Fibroblast of villous mesenchyme (primary cell): ENCODE results near the gene MAPKAPK2. TPM values are rescaled to one million over a fixed set of nuclear protein-coding genes. Genes with fewer than 3 reads are reported as not detected.
A peak's percentile ranks its signal among the peaks of the same experiment; 100 is the strongest.

ENCODE experiments used
- DNase-seq: peaks from one replicate; pipeline ENCODE4 v3.0.0-alpha.2; 2010; ENCODE audit warnings: low read depth
- H3K4me3 ChIP-seq: 2 replicates; pipeline ENCODE4 v1.5.1; 2011; ENCODE audit warnings: low read depth, mild to moderate bottlenecking, low read length
- total RNA-seq: library from RNA; depleted of rRNA; stranded (reverse); fragments of >200 nt; gene quantifications from 2 replicates; pipeline ENCODE4 v1.2.3, GENCODE V29; 2012
- TF ChIP-seq, protein P1 (sequence below): IDR thresholded peaks from 2 replicates; pipeline ENCODE4 v1.5.1; 2012; ENCODE audit warnings: low read depth, mild to moderate bottlenecking, low read length; ENCODE audit not compliant: insufficient read depth

The MAPKAPK2 gene
- total RNA-seq, 1 donor = 45.3 TPM

DNA sequence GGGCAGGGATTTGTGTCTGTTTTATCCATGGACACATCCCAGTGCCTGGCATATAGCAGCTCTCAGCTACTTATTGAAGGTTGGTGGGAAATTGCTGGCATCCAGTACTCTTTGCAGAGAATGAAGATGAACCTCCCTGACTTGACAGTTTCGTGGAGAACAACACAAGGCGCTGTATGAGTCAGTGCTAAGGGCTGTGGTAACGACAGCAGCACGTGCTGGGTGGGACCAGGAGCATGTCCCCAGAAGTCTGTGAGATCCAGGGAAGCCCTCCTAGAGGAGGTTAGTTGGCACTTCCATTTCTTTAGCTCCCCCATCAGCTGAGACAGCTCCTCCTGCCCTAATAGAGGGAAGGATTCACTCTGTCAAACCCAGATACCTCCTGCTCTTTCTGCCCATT lies 60.0 kb downstream of the MAPKAPK2 start:
- DNase-seq = peak; percentile 30
- TF ChIP-seq, protein P1, sequence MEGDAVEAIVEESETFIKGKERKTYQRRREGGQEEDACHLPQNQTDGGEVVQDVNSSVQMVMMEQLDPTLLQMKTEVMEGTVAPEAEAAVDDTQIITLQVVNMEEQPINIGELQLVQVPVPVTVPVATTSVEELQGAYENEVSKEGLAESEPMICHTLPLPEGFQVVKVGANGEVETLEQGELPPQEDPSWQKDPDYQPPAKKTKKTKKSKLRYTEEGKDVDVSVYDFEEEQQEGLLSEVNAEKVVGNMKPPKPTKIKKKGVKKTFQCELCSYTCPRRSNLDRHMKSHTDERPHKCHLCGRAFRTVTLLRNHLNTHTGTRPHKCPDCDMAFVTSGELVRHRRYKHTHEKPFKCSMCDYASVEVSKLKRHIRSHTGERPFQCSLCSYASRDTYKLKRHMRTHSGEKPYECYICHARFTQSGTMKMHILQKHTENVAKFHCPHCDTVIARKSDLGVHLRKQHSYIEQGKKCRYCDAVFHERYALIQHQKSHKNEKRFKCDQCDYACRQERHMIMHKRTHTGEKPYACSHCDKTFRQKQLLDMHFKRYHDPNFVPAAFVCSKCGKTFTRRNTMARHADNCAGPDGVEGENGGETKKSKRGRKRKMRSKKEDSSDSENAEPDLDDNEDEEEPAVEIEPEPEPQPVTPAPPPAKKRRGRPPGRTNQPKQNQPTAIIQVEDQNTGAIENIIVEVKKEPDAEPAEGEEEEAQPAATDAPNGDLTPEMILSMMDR = no peak
- no peak overlapping the region for H3K4me3 ChIP-seq

DNA sequence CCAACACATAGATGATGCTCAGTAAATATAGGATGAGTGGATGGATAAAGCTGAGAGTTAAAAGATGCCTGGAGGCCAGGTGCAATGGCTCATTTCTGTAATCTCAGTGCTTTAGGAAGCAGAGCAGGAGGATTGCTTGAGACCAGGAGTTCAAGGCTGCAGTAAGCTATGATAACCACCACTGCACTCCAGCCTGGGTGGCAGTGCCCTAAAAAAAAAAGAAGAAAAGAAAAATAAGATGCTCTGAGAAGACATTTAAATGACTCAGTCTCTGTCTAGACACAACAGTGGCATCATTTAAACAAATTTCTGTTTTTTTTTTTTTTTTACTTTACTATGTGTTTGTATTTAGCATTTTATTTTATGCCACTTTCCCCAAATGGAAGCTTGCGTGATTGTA lies 60.6 kb downstream of the MAPKAPK2 start:
- TF ChIP-seq, protein P1 = no peak
- no peak overlapping the region for H3K4me3 ChIP-seq
- DNase-seq = no peak

GRCh38 chr1:206748348-206749030 lies 63.8 kb downstream of the MAPKAPK2 start:
- TF ChIP-seq, protein P1 = no peak
- DNase-seq = peak; percentile 9
- no peak overlapping the region for H3K4me3 ChIP-seq

DNA sequence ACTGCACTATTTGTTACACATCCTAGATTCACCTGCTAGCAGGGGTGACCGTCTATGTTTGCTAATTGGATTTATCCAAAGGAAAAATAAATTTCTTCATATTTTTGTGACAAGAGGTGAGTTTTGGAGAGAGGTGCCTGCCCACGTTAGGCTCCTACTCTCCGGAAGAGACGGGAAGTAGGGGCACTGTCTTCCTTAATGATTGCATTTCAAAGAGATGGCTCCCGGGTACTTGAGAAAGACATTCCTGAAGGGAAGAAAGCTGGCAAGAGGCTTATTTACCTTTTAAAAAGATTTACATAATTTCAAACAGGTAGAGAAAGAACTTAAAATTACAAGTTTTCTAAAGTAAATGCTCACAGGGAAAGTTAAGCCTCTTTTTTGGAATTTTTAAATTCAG lies 67.2 kb downstream of the MAPKAPK2 start:
- TF ChIP-seq, protein P1 = no peak
- H3K4me3 ChIP-seq = no peak overlapping the region

GRCh38 chr1:206752481-206752880 lies 67.8 kb downstream of the MAPKAPK2 start:
- no peak for DNase-seq
- TF ChIP-seq, protein P1 = no peak

More for the DNA sequence above, 67.2 kb downstream of the MAPKAPK2 start:
- no peak for DNase-seq

GRCh38 chr1:206753141-206753540 lies 68.4 kb downstream of the MAPKAPK2 start:
- TF ChIP-seq, protein P1 = no peak
- H3K4me3 ChIP-seq = no peak overlapping the region
- peak; percentile 78 for DNase-seq

More at GRCh38 chr1:206752481-206752880, 67.8 kb downstream of the MAPKAPK2 start:
- no peak overlapping the region for H3K4me3 ChIP-seq

- TF ChIP-seq, protein P1 = no peak
- no peak overlapping the region for H3K4me3 ChIP-seq
- DNase-seq = peak; percentile 77
Observed at GRCh38 chr1:206754011-206754410, 69.3 kb downstream of the MAPKAPK2 start.
